ENCODE measurements around the gene TOM1L2.

Gene TOM1L2

DNA sequence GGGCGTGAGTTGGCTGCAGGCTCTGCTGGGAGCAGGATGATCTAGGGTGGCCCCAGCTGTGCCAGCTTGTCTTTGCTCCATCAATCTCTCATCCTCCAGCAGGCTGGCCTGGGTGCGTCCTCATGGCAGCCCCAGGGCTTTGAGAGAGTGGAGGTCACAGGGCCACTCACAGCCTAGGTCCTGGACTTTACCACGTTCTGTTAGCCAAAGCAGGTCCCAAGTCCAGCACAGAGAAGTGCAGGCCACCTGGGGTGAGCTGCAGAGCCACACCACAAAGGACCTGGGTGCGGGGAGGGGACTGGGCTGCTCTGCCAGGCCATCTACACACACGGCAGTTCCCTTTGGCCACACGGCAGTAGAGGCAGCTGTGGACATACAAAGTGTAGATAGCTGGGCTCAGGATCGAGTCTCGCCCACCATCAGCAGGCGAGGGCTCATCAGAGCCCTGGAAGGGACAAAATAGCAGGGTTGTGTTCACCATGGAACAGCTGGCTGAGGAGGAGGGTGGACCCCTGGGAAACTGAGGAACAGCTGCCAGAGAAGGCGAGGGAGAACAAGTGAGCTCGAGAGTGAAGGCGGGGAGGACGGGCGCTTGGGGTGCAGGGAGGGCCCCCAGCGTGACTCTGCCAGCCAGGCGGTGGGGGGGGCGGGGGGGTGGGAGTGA, 165.5 kb downstream of the TOM1L2 start:
- DNase-seq (ENCODE audit: low read depth): no peak

DNA sequence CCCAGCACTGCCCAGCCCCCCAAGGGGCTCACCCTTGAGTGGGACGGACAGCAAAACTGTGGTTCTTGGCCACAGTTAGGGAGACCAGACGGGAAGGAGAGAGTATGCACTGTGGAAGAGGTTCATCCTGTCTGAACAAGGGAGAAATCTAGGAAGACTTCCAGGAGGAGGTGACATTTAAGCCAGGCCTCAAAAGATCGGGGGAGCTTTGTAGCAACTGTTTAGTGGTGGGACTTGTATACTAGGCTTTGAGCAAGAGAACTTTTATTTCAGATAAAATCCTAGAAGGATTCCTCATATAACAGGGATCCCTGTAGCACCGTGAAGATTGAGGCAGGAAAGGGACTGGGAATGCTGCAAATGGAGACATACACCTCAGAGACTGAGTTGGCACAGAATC, 166.2 kb downstream of the TOM1L2 start:
- DNase-seq (ENCODE audit: low read depth): no peak

DNA sequence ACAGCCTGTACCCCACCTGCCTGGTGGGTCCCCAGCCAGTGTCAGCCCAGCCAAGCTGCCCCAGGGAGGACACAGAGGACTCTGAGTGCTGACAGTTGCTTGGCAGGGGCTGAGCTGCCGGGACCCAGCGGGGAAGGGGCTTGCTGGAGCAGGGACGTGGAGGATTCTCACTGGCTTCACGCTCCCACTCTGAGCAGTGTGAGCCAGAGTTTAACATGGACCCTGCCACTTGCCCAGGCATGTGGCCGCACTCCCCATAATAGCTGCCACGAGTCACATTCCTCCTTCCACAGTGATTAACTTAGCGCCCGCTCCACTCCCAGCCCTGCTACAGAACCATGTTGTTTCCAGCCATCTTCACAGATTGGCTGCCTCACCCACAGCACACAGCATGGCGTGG, 166.6 kb downstream of the TOM1L2 start:
- no peak for DNase-seq (ENCODE audit: low read depth)

DNA sequence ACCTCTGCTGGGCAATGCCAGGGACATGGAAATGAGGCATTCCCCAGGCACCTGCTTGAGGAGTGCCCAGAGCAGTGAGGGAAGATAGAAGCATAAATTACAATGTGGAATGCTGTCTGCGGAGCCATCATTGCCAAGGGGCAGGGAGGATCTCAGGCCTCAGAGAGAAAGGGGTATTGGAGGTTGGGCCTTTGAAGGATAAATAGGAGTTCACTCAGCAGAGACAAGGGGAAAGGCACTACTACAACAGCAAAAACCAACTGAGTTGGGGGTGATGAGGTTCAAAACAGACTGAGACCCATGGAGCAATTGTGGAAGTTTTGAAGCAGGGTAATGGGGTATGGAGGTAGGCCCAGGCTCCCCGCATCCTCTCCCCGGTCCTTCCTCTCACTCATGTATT, 168.2 kb downstream of the TOM1L2 start:
- no peak for DNase-seq (ENCODE audit: low read depth)

DNA sequence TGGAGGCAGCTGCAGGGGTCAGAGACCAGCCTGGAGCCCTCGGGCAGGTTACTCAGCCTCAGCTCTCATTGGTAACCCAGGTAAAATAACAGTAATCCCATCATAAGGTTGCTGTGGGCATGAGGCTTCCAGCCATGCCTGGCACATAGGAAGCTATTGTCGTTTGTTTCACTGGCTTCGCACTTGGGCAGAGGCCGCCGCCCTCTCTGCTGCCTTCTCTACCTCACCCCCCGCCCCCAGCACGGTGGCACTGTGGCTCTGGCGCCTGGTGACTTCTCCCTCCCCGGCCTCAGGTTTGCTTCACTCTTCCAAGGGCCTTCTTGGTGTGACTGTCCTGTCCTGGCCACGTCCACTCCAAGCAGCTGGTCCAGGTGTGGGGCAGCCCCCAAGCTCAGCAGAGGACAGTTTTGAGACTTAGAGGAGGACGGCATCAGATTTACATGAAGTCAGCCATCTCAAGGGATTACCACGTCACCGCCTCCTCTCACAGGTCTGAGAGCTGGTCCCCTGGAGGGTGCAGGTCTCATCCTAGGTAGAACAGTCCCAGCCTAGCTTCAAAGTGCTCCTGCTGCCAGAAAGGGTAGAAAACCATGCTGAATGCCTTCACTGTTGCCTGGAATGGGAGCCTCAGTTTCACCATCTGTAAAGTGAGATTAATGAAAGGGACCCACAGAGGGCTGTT, 170.3 kb downstream of the TOM1L2 start:
- DNase-seq (ENCODE audit: low read depth): no peak

DNA sequence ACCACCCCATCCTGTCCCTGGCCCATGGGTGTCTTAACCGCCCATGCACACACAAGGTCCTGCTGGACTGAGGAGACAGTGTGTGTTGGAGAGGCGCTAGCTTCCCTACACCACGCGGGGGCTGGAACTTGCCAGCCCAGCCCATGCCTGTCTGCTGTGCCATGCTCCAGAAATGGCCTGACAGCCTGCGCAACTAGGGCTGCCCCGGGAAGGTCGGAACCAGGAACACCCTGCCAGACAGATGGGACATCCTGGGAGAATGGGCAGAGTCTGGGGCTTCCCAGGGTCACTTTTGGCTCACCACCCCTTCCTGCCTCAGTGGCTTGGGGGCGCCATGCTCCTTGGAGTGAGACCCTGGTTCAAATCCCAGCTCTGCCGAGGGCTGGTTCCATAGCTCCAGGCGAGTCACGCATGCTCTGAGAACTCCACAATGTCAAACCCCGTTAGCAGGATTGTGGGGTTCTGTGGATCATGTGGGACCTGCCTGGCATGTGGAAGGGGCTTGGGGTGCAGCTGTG, 171.6 kb downstream of the TOM1L2 start:
- no peak for DNase-seq (ENCODE audit: low read depth)

DNA sequence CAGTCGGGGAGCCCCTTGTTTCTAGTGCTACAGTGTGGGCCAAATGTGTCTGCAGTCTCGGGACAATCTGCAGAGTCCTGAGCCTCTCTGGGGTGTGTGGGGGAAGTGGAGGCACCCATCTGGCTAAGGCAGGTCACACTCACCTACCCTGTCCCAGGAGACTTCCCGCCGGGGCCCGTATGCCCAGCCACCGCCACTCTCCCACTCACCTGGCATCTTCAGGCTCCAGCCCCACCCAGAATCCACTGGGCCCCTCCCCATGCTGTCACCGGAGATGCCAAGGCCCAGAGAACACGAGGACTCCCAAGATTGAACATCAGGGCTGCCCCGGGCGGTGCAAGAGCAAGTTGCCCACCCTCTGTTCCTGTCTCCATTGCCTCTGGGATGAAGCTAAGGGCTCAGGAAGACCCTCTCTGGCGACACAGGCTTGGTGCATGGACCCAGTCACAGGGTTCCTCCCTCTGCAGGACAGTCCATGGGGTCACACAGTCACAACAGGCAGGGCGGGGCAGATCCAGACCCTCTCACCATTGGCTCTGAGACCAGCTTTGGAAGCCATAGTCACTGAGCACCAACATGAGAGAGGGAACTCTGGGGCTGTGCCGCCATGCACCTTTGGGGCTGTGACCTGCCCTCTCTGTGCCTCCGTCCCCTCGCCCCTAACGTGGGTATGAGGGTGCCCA, 173.5 kb downstream of the TOM1L2 start:
- no peak for DNase-seq (ENCODE audit: low read depth)

DNA sequence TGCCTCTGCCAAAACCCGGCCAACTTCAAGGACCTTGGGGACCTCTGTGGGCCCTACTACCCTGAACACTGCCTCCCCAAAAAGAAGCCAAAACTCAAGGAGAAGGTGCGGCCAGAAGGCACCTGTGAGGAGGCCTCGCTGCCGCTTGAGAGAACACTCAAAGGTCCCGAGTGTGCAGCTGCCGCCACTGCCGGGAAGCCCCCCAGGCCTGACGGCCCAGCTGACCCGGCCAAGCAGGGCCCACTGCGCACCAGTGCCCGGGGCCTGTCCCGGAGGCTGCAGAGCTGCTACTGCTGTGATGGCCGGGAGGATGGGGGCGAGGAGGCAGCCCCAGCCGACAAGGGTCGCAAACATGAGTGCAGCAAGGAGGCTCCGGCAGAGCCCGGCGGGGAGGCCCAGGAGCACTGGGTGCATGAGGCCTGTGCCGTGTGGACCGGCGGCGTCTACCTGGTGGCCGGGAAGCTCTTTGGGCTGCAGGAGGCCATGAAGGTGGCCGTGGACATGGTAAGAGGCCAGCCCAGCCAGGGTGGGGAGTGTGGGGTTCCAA, 174.1 kb downstream of the TOM1L2 start:
- DNase-seq (ENCODE audit: low read depth): no peak

DNA sequence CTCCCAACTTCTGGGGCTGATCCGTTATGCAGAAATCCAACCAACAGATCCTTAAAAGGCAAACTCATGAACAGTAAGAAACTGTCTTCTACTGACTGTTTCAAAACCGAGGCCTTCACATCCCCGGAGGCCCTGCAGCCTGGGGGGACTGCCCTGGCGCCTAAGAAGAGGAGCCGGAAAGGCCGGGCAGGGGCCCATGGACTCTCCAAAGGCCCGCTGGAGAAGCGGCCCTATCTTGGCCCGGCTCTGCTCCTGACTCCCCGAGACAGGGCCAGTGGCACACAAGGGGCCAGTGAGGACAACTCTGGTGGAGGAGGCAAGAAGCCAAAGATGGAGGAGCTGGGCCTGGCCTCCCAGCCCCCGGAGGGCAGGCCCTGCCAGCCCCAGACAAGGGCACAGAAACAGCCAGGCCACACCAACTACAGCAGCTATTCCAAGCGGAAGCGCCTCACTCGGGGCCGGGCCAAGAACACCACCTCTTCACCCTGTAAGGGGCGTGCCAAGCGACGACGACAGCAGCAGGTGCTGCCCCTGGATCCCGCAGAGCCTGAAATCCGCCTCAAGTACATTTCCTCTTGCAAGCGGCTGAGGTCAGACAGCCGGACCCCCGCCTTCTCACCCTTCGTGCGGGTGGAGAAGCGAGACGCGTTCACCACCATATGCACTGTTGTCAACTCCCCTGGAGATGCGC, 174.9 kb downstream of the TOM1L2 start:
- no peak for DNase-seq (ENCODE audit: low read depth)

DNA sequence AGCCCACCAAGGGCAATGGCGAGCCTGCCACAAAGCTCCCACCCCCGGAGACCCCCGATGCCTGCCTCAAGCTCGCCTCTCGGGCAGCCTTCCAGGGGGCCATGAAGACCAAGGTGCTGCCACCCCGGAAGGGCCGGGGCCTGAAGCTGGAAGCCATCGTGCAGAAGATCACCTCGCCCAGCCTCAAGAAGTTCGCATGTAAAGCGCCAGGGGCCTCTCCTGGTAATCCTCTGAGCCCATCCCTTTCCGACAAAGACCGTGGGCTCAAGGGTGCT, 175.5 kb downstream of the TOM1L2 start:
- no peak for DNase-seq (ENCODE audit: low read depth)

DNA sequence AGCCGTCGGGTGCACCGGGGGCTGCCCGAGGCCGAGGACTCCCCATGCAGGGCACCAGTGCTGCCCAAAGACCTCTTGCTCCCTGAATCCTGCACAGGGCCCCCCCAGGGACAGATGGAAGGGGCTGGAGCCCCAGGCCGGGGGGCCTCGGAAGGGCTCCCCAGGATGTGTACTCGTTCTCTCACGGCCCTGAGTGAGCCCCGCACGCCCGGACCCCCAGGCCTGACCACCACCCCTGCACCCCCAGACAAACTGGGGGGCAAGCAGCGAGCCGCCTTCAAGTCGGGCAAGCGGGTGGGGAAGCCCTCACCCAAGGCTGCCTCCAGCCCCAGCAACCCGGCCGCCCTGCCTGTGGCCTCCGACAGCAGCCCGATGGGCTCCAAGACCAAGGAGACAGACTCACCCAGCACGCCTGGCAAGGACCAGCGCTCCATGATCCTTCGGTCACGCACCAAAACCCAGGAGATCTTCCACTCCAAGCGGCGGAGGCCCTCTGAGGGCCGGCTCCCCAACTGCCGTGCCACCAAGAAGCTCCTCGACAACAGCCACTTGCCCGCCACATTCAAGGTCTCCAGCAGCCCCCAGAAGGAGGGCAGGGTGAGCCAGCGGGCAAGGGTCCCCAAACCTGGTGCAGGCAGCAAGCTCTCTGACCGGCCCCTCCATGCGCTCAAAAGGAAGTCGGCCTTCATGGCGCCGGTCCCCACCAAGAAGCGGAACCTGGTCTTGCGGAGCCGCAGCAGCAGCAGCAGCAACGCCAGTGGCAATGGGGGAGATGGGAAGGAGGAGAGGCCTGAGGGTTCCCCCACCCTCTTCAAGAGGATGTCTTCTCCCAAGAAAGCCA, 176.0 kb downstream of the TOM1L2 start:
- no peak for DNase-seq (ENCODE audit: low read depth)

DNA sequence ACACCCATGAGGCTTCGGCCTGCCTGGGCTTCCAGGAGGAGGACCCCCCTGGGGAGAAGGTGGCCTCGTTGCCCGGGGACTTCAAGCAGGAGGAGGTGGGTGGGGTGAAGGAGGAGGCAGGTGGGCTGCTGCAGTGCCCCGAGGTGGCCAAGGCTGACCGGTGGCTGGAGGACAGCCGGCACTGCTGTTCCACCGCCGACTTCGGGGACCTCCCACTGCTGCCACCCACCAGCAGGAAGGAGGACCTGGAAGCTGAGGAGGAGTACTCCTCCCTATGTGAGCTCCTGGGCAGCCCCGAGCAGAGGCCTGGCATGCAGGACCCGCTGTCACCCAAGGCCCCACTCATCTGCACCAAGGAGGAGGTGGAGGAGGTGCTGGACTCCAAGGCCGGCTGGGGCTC, 176.9 kb downstream of the TOM1L2 start:
- no peak for DNase-seq (ENCODE audit: low read depth)

DNA sequence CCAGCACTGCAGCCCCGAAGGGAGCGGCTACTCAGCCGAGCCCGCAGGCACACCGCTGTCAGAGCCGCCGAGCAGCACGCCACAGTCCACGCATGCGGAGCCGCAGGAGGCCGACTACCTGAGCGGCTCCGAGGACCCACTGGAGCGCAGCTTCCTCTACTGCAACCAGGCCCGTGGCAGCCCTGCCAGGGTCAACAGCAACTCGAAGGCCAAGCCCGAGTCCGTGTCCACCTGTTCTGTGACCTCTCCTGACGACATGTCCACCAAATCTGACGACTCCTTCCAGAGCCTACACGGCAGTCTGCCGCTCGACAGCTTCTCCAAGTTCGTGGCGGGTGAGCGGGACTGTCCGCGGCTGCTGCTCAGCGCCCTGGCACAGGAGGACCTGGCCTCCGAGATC, 177.8 kb downstream of the TOM1L2 start:
- DNase-seq (ENCODE audit: low read depth): no peak
